ENCODE measurements around the gene IL17REL. TPM values are rescaled to one million over a fixed set of nuclear protein-coding genes. Genes with fewer than 3 reads are reported as not detected.
A peak's percentile ranks its signal among the peaks of the same experiment; 100 is the strongest.

The IL17REL gene
- total and polyA plus RNA-seq, 12 donors = not detected

GRCh38 chr22:49976439-49977175 is 36.0 kb downstream of the IL17REL start:
- 75 to 81% (median 77%) methylated on average over 15 of the region's 15 CpGs for WGBS, 4 donors
- intact Hi-C loops (cut with DNase I) = no loop called here
- DNase-seq = peak in 1 of 7 donors; percentile 39
- Histone ChIP-seq H3K4me3 (no peak overlapping the region), H3K9me3 (replicated peaks in 1 of 3) (no peaks in the 10 kb centered on the region), H3K27ac (no peak overlapping the region), H3K27me3 (no peaks in the 10 kb centered on the region), H3K4me1 (replicated peaks in 1 of 2) (peaks cover 7% of the 10 kb centered on the region in 2 donors), H3K36me3 (replicated peaks in 1 of 2) (no peaks in the 10 kb centered on the region)
- TF ChIP-seq CTCF (IDR thresholded peaks at IDR 0.05) (no peak), POLR2A (IDR thresholded peaks at IDR 0.05) (no peak)

- DNase-seq = peak in 4 of 7 donors; percentile 11 to 41 (median 18)
- peak overlapping the region in 1 of 5 donors; percentile 27 for H3K27ac ChIP-seq
- 35 to 54% (median 45%) methylated on average over 15 to 17 of the region's 17 CpGs for WGBS, 4 donors
- H3K36me3 ChIP-seq (replicated peaks in 1 of 2) = no peaks in the 10 kb centered on the region
- TF ChIP-seq POLR2A (IDR thresholded peaks at IDR 0.05) (no peak), CTCF (IDR thresholded peaks at IDR 0.05) (no peak)
- H3K9me3 ChIP-seq (replicated peaks in 1 of 3) = no peaks in the 10 kb centered on the region
- intact Hi-C loops (cut with DNase I) = no loop called here
- H3K27me3 ChIP-seq = no peaks in the 10 kb centered on the region
- H3K4me3 ChIP-seq = no peak overlapping the region
- H3K4me1 ChIP-seq (replicated peaks in 1 of 2) = peaks cover 11 to 14% of the 10 kb centered on the region in 2 donors
Measured at GRCh38 chr22:49975543-49976389, 36.8 kb downstream of the IL17REL start.

GRCh38 chr22:49973018-49973961 is 39.3 kb downstream of the IL17REL start:
- peak in 2 of 7 donors; percentile 13 to 41 for DNase-seq
- WGBS, 4 donors = 85 to 91% (median 86%) methylated on average over 5 of the region's 5 CpGs
- H3K4me1 ChIP-seq (replicated peaks in 1 of 2) = peaks cover 22 to 30% of the 10 kb centered on the region in 2 donors

More at GRCh38 chr22:49973018-49973961, 39.3 kb downstream of the IL17REL start:
- intact Hi-C loops (cut with DNase I) = no loop called here
- Histone ChIP-seq H3K27me3 (no peaks in the 10 kb centered on the region), H3K4me3 (no peak overlapping the region), H3K9me3 (replicated peaks in 1 of 3) (no peaks in the 10 kb centered on the region), H3K27ac (no peak overlapping the region), H3K36me3 (replicated peaks in 1 of 2) (no peaks in the 10 kb centered on the region)
- TF ChIP-seq CTCF (IDR thresholded peaks at IDR 0.05) (no peak), POLR2A (IDR thresholded peaks at IDR 0.05) (no peak)

All from adrenal gland (tissue), 12 donors.